Measurements from ENCODE around the gene SLC5A5.

SLC5A5 gene

DNA sequence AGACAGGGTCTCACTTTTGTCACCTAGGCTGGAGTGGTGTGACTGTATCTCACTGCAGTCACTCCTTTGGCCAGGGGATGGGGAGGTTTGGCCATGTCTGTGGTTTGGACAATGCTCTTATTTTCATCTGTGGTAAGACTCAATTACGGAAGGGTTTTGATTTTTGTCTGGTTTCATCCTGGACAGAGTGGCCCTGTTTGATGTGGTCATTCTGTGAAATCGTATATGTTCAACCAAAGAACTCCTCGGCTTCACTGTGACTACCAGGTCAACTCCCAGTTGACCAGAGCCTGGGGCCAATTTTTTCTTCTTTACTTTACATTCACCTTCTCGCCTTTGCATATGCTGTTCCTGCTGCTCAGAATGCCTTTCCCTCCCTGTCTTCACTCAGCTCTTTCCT, 54.3 kb downstream of the SLC5A5 start:
- no peak for FAIRE-seq

DNA sequence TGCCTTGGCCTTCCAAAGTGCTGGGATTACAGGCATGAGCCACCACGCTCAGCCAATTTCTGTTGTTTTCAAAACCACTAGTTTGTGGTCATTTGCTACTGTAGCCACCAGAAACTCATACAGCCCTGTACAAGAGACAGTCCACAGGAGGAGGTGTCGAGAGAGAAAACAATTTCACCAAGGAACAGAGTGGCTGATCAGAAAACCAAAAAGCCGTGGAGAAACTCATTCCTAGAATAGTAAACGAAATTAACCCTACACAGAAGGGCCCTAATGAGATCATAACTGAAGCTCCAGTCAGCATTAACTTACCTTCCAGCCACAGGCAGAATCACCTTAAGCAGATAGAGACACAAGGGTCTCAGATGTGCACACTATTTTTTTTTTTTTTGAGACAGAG, 57.3 kb downstream of the SLC5A5 start:
- FAIRE-seq, result no peak

DNA sequence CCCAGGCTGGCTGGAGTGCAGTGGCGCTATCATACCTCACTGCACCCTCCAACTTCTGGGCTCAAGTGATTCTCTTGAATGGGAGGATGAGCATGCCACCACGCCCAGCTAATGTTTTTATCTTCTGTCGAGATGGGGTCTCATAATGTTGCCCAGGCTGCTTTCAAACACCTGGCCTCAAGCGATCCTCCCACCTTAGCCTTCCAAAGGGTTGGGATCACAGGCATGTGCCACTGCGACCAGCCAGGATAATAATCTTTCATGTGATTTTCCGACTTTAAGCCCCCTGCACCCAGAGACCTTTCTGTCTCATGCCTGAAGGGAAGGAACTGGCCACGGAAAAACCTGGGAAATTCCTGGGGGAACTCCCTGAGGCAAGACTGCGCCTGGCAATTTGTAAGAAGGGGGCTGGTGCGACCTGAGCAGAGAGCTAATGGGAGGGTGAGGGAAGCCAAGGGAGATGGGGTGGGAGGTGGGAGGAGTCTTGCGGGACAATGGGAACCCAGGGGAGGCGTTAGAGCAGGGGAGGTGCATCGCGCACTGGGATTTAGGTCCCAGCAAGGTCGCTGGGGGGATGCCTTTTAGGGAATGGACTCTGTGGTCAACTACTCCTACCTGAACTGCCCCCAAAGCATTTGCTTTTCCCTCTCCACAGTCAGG, 59.9 kb downstream of the SLC5A5 start:
- no peak for FAIRE-seq

DNA sequence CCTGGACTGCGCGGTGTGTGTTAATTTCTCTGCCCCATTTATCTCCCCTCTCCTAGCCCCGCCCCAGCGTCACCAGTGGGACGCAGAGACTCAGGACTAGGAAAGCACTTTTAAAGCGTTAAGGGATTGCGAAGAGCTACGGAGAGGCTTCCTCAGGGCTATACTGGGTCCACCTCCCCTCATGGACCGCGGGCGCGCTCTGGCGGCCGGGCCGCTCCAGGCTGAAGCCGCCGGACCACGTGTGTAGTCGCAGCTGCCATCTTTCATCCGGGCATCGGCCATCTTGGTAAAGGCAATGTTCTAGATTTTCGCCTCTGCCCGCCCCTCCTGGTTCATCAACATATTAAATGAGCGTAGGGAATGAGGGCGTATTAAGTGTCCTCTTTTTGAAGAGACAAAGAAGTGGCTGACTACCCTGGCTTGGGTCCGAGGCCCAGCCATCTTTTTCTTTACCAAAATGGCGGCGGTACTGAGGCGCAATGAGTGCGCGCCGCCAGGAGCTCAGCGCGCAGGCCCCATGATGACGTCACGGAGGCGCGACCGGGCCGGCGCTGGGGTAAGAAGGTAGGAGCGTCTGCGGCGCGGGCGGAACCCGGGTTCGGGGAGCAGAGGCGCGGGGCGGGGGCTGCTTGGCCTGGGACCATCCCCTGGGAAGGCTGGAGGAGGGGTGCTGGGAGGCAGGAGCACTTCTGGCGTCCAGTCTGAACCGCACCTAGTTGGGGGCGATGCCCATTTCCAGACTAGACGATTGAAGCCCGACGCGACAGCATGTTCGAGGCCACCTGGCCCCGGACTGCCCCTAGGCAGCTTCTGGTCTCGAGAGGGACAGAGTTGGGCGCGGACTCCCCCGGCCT, 61.0 kb downstream of the SLC5A5 start, which contains the start of gene CCDC124:
Gene CCDC124, plus strand, starts transcription at position 531 of the 854 bp plus-strand sequence. CDS start 3,406 bp downstream, outside the sequence.
- FAIRE-seq, result no peak

DNA sequence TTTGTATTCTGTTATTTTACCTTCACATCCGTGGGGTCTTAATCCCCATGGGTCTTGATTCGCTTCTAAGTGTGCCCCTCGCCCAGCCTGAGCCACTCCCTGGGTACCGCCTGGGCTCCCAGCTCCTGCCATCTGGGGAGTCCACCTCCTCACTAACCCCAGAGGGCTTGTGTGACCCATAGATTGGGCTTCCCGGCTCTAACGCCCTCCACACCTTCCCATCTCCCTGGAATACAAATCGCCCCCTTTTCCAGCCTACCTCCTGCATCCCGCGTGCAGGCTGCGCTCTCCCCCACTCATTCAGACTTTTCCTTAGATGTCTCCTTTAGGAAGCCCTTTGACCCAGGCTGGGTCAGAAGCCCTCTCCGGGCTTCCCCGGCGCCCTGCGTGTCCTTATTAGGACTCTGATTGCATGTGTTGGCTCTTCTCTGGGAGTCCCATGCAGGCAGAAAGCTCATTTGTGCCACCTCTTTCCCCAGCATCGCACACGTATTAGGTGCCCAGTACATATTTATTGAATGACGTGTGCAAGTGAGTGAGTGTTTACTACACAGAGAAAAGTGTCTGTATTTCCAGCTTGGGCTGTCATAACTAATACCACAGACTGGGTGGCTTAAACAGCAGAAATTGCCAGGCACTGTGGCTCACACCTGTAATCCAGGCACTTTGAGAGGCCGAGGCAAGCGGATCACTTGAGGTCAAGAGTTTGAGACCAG, 61.8 kb downstream of the SLC5A5 start:
- no peak for FAIRE-seq

DNA sequence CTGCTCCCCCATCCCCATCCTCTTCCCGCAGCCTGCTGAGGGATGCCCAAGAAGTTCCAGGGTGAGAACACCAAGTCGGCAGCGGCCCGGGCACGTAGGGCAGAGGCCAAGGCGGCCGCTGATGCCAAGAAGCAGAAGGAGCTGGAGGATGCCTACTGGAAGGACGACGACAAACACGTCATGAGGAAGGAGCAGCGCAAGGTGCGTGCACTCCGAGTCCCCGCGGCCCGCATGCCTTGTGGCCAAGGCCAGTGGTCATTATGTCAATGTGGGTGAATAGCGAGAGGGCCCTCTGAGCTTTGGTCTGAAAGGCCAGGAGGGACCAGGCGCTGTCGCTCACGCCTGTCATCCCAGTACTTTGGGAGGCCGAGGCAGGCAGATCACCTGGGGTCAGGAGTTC, 64.6 kb downstream of the SLC5A5 start:
- FAIRE-seq, result no peak

DNA sequence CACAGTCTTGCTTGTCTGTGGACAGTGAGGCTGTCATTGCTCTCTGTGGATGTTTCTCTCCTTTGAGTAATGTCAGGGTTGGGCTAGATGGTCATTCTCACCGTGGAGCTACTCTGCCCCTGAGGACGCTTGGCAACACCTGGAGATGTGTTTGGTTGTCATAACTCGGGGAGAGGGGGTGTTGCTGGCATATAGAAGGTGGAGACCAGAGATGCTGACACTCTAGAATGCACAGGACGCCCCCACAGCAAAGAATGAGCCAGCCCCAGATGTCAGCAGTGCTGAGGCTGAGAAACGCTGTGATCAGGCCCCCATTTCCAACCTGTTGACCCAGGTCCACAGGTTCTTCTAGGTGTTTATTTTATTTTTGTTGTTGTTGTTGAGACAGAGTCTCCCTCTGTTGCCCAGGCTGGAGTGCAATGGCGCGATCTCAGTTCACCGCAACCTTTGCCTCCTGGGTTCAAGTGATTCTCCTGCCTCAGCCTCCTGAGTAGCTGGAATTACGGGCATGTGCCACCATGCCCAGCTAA, 65.7 kb downstream of the SLC5A5 start:
- no peak for FAIRE-seq

DNA sequence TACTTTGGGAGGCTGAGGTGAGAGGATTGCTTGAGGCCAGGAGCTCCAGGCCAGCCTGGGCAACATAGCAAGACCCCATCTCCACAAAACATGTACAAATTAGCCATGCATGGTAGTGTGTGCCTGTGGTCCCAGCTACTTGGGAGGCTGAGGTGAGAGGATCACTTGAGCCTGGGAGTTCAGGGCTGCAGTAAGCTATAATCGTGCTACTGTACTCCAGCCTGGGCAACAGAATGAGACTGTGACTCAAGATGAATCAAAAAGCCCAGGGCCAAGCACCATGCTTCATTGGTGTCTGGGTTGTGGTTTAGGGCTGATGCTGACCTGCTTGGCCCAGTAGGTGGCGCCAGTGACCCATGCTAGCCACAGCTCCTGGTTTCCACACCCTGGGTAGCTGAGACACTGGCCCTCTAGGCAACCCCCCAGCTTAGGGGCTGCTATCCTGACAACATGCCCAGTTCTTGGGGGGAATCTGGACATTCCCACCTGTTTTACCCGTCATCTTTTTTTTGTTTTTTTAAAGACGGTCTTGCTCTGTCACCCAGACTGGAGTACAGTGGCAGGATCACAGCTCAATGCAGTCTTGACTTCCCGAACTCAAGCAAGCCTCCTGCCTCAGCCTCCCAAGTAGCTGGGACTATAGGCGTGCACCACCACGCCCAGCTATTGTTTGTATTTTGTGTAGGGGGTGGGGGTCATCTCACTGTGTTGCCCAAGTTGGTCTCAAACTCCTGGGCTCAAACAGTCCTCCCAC, 66.5 kb downstream of the SLC5A5 start:
- FAIRE-seq, result no peak

DNA sequence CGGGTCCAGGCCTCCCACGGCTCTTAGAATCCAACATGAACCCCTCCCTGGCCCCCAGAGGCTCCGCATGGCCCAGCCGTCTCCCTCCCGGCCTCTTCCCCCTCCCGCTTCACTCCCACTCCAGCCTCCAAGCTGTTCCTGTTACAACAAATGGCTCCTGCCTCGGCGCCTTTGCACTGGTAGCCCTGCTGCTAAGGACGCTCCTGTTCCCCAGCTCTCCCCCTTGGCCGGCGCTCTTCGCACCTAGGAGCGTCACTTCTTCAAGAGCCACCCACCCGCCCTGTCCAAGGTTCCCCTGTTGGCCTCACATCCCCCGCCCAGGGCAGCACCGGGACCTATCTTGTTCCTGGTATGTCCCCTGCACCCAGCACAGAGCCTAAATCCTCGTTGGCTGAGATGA, 70.4 kb downstream of the SLC5A5 start:
- FAIRE-seq, result no peak

DNA sequence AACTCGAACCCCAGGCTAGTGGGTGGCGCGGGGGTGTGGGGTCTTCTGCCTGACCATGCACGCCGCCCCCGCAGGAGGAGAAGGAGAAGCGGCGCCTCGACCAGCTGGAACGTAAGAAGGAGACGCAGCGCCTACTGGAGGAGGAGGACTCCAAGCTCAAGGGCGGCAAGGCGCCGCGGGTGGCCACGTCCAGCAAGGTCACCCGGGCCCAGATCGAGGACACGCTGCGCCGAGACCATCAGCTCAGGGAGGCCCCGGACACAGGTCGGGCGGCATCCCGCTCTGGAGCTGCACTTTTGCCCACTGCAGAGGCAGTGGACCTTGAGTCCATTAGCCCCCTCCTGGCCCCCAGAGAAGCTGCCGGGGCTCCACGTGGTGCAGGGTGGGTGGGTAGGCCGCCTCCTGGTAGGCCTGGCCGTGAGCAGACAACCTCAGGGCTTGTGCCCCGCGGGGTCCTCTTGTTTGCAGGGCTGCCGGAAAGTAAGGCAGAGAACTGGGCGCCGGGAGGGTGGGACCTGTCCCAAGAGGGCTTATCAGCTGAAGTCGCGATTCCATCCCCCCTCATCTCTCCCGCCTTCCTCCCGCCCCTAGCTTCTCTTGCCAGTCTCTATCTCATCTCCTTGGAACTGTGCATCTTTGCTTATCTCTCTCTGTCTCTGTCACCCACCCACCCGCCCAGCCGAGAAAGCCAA, 71.0 kb downstream of the SLC5A5 start:
- FAIRE-seq, result no peak

DNA sequence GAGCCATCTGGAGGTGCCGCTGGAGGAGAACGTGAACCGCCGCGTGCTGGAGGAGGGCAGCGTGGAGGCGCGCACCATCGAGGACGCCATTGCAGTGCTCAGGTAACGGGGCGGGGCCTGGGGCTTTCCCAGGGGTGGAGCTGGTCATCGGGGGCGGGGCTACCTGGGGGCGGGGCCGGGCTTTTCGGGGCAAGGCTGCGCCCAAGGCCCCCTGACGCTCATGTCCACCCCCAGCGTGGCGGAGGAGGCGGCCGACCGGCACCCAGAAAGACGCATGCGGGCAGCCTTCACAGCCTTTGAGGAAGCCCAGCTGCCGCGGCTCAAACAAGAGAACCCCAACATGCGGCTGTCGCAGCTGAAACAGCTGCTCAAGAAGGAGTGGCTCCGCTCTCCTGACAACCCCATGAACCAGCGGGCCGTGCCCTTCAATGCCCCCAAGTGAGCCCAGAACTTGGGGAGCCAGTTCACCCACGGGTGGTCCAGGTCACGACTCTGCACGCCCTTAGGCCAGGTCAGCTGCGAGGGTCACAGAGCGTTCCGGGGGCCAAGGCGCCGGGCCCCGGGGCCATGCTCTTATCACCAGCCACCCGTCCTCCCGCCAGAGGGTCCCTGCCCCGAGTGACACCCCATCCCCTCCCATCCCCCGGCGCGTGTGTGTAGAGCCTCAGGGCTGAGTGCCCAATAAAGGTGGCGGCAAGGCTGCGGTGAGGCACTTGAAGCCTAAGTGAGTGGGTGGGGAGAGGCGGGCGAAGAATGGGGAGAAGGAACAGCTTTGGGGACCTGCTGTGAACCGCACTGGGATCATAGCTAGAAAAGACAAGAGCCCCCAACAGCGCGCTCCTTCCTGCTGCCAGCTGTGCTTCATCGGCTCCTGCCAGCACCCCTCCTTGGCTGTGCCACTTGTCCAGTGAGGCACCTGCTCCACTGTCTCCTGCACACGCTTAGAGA, 71.8 kb downstream of the SLC5A5 start:
- no peak for FAIRE-seq

DNA sequence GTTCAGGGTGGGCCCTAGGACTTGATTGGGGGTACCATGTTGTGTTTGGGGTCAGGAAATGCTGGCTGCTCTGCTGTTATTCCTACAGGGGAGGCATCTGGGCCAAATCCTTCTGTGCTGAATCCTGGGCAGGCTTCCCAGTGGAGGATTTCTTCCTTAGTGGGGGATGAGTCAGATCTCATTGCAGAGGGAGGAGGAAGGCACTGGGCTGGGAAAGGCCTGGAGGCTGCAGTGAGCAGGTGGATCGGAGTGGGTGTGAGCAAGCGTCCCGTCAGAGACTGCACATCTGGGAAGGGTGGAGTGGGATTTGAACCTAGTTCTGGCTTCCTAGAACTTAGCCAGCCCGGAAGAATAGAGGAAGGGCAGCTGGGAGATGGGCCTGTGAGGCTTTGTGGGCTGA, 72.6 kb downstream of the SLC5A5 start:
- FAIRE-seq, result no peak
